WTC11 (cell line): ENCODE results near the gene LLGL2. TPM values are rescaled to one million over a fixed set of nuclear protein-coding genes. Genes with fewer than 3 reads are reported as not detected.

ENCODE experiments used
- ATAC-seq: fragments of 200-7000 bp; cut with Tn5 transposase; 2 replicates; pipeline ENCODE4 v1.10.0; 2021; ENCODE audit warnings: mild to moderate bottlenecking, moderate library complexity
- CTCF ChIA-PET: fragments of 300-600 bp; sonication (Branson Sonifier 250); formaldehyde crosslinking; loops from one replicate; lab custom pipeline; 2021; ENCODE audit warnings: antibody characterized with exemption; lab: Charles Lee
- POLR2A ChIA-PET: fragments of 350-600 bp; sonication (Branson Sonifier 250); formaldehyde crosslinking; loops from one replicate; lab custom pipeline; 2021; ENCODE audit warnings: antibody characterized with exemption; lab: Charles Lee
- DNase-seq: peaks from one replicate; pipeline ENCODE4 v3.0.0; 2021; ENCODE audit warnings: low spot score
- H3K27ac Mint-ChIP-seq: 2 replicates; pipeline ENCODE4 v1.8.0; 2021; ENCODE audit warnings: mixed read lengths
- H3K27me3 Mint-ChIP-seq: 2 replicates; pipeline ENCODE4 v1.8.0; 2021; ENCODE audit warnings: low read depth, mild to moderate bottlenecking, moderate library complexity, mixed read lengths
- H3K36me3 Mint-ChIP-seq: 2 replicates; pipeline ENCODE4 v1.8.0; 2021; ENCODE audit warnings: mixed read lengths
- H3K4me1 Mint-ChIP-seq: 2 replicates; pipeline ENCODE4 v1.8.0; 2022; ENCODE audit warnings: mixed read lengths
- H3K4me3 Mint-ChIP-seq: 2 replicates; pipeline ENCODE4 v1.8.0; 2021; ENCODE audit warnings: mild to moderate bottlenecking, moderate library complexity, mixed read lengths
- H3K9me3 Mint-ChIP-seq: 2 replicates; pipeline ENCODE4 v1.8.0; 2021; ENCODE audit warnings: mixed read lengths
- FOXJ3 ChIP-seq: sonication (generic); formaldehyde crosslinking; IDR thresholded peaks from 2 replicates; pipeline ENCODE4 v1.9.0; 2021; ENCODE audit warnings: missing genetic modification reagents, mild to moderate bottlenecking, borderline replicate concordance
- GTF2I ChIP-seq: fragments of 250-450 bp; sonication (Bioruptor Pico); conservative IDR thresholded peaks from 2 replicates; pipeline ENCODE4 v1.4.0; 2021; ENCODE audit warnings: mild to moderate bottlenecking
- HMGXB4 ChIP-seq: sonication (generic); formaldehyde crosslinking; IDR thresholded peaks from 2 replicates; pipeline ENCODE4 v1.8.1; 2023; ENCODE audit warnings: mild to moderate bottlenecking, moderate library complexity, missing genetic modification reagents
- NFATC4 ChIP-seq: fragments of 250-450 bp; sonication (Bioruptor Pico); IDR thresholded peaks from 2 replicates; pipeline ENCODE4 v1.9.0; 2021; ENCODE audit warnings: mild to moderate bottlenecking
- NFE2L1 ChIP-seq: sonication (generic); formaldehyde crosslinking; IDR thresholded peaks from 2 replicates; pipeline ENCODE4 v1.8.1; 2023; ENCODE audit warnings: missing genetic modification reagents
- SOX15 ChIP-seq: fragments of 250-450 bp; sonication (Bioruptor Pico); IDR thresholded peaks from 2 replicates; pipeline ENCODE4 v1.9.0; 2021; ENCODE audit warnings: mild to moderate bottlenecking
- ZNF138 ChIP-seq: sonication (generic); formaldehyde crosslinking; conservative IDR thresholded peaks from 2 replicates; pipeline ENCODE4 v1.8.1; 2022; ENCODE audit warnings: mild to moderate bottlenecking, moderate library complexity, missing genetic modification reagents
- ZNF263 ChIP-seq: sonication (generic); formaldehyde crosslinking; IDR thresholded peaks from 2 replicates; pipeline ENCODE4 v1.8.1; 2022; ENCODE audit warnings: low read depth, mild to moderate bottlenecking, moderate library complexity, missing genetic modification reagents
- ZNF423 ChIP-seq: fragments of 250-450 bp; sonication (Bioruptor Pico); IDR thresholded peaks from 2 replicates; pipeline ENCODE4 v2.1.2; 2022; ENCODE audit warnings: mild to moderate bottlenecking, moderate library complexity
- ZNF671 ChIP-seq: fragments of 250-450 bp; sonication (Bioruptor Pico); IDR thresholded peaks from 2 replicates; pipeline ENCODE4 v1.8.0; 2021; ENCODE audit warnings: mild to moderate bottlenecking
- total RNA-seq: library from RNA; stranded (reverse); gene quantifications from 3 replicates; pipeline ENCODE4 v1.2.3, GENCODE V29; 2021
- TF ChIP-seq, protein P1 (sequence below): fragments of 250-450 bp; sonication (Bioruptor Pico); conservative IDR thresholded peaks from 2 replicates; pipeline ENCODE4 v1.9.0; 2021; ENCODE audit warnings: mild to moderate bottlenecking
- TF ChIP-seq, protein P2 (sequence below): sonication (generic); formaldehyde crosslinking; IDR thresholded peaks from 2 replicates; pipeline ENCODE4 v1.8.0; 2023; ENCODE audit warnings: mild to moderate bottlenecking, missing genetic modification reagents
- TF ChIP-seq, protein P3 (sequence below): fragments of 250-450 bp; sonication (Bioruptor Pico); IDR thresholded peaks from 2 replicates; pipeline ENCODE4 v1.9.0; 2021; ENCODE audit warnings: mild to moderate bottlenecking, borderline replicate concordance
- TF ChIP-seq, protein P4 (sequence below): sonication (generic); formaldehyde crosslinking; IDR thresholded peaks from 2 replicates; pipeline ENCODE4 v1.8.1; 2023; ENCODE audit warnings: mild to moderate bottlenecking, missing genetic modification reagents

LLGL2 gene
- total RNA-seq, 1 experiment from 2014 or later = 103 TPM

DNA sequence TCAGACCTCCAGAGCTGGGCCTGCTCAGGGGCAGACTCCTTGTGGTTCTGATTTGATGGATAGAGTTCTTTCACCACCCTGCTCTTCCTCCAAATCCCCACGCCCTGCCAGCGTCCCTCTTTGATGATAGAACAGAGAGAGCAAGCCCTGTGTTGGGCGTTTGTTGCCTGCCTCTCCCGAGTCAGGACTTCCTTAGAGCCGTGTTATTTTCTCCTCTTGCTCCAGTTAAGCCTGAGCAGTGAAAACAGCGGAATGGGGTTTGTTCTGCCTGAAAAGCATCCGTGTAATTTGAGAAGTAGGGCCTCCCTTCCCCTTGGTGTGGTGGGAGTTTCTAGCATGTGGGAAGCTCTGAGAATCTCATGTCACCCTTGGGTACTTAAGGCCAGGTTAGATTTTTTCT lies 47.0 kb upstream of the LLGL2 start:
- POLR2A ChIA-PET = interaction anchor here (0.7 kb wide), 1 partner anchor 30 kb away, joined by 6 read pairs; no protein-coding TSS in a partner anchor
- CTCF ChIA-PET = interaction anchor here (0.6 to 1.8 kb wide), 8 partner anchors 25 to 1371 kb away, joined by 3 to 6 read pairs (median 4); partner anchors contain the start of gene MIF4GD
- Mint-ChIP-seq H3K9me3 (no peaks in the 10 kb centered on the region), H3K4me3 (no peak overlapping the region), H3K36me3 (no peaks in the 10 kb centered on the region), H3K27me3 (no peaks in the 10 kb centered on the region), H3K4me1 (peaks cover 7% of the 10 kb centered on the region), H3K27ac (peak overlapping the region; percentile 84)
- TF ChIP-seq NFATC4 (CRISPR knock-in tag) (no peak), GTF2I (CRISPR knock-in tag) (no peak), ZNF138 (no peak), SOX15 (CRISPR knock-in tag) (no peak)
- TF ChIP-seq, protein P1, sequence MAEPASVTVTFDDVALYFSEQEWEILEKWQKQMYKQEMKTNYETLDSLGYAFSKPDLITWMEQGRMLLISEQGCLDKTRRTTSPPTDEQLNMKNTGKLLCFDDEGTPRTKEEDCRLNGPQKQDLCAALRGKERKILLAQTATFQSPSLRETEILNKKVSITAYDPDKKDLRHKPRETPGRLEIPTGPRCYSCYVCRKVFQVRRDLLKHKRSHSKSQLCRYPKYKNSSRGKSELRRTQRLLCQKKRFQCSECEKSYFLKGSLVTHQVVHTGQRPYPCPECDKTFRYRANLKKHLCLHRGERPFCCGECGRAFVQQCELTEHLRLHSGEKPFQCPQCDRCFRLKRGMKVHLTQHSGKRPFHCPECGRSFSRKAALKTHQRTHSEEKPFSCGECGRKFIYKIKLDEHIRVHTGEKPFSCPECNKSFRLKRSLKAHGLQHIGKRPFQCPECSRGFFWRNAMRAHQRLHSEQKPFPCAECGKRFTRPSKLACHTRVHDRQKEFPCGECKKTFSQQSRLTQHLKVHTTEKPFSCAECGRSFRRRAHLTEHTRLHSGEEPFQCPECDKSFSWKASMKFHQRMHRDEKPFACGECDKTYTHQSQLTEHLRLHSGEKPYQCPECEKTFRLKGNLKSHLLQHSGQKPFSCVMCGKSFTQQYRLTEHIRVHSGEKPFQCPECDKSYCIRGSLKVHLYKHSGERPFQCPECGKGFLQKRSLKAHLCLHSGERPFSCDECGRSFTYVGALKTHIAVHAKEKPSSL (CRISPR knock-in tag) = no peak
- no peak for DNase-seq
- ATAC-seq = peak; percentile 37

- CTCF ChIA-PET = interaction anchor here (0.7 to 3.1 kb wide), 7 partner anchors 9 to 209 kb away, joined by 3 to 9 read pairs (median 3); partner anchors contain the start of genes LLGL2, MIF4GD and TSEN54
- no peaks in the 10 kb centered on the region for H3K9me3 Mint-ChIP-seq
- DNase-seq (no peak), ATAC-seq (no peak)
- POLR2A ChIA-PET = no interaction called here
- no peak overlapping the region for H3K4me3 Mint-ChIP-seq
- H3K4me1 Mint-ChIP-seq = peaks cover 7% of the 10 kb centered on the region
- H3K36me3 Mint-ChIP-seq = no peaks in the 10 kb centered on the region
- TF ChIP-seq, protein P2, sequence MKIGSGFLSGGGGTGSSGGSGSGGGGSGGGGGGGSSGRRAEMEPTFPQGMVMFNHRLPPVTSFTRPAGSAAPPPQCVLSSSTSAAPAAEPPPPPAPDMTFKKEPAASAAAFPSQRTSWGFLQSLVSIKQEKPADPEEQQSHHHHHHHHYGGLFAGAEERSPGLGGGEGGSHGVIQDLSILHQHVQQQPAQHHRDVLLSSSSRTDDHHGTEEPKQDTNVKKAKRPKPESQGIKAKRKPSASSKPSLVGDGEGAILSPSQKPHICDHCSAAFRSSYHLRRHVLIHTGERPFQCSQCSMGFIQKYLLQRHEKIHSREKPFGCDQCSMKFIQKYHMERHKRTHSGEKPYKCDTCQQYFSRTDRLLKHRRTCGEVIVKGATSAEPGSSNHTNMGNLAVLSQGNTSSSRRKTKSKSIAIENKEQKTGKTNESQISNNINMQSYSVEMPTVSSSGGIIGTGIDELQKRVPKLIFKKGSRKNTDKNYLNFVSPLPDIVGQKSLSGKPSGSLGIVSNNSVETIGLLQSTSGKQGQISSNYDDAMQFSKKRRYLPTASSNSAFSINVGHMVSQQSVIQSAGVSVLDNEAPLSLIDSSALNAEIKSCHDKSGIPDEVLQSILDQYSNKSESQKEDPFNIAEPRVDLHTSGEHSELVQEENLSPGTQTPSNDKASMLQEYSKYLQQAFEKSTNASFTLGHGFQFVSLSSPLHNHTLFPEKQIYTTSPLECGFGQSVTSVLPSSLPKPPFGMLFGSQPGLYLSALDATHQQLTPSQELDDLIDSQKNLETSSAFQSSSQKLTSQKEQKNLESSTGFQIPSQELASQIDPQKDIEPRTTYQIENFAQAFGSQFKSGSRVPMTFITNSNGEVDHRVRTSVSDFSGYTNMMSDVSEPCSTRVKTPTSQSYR (CRISPR knock-in tag) = no peak
- TF ChIP-seq ZNF263 (CRISPR knock-in tag) (no peak), HMGXB4 (no peak), NFE2L1 (no peak), ZNF423 (CRISPR knock-in tag) (no peak), ZNF671 (CRISPR knock-in tag) (no peak), FOXJ3 (CRISPR knock-in tag) (no peak)
- TF ChIP-seq, protein P3, sequence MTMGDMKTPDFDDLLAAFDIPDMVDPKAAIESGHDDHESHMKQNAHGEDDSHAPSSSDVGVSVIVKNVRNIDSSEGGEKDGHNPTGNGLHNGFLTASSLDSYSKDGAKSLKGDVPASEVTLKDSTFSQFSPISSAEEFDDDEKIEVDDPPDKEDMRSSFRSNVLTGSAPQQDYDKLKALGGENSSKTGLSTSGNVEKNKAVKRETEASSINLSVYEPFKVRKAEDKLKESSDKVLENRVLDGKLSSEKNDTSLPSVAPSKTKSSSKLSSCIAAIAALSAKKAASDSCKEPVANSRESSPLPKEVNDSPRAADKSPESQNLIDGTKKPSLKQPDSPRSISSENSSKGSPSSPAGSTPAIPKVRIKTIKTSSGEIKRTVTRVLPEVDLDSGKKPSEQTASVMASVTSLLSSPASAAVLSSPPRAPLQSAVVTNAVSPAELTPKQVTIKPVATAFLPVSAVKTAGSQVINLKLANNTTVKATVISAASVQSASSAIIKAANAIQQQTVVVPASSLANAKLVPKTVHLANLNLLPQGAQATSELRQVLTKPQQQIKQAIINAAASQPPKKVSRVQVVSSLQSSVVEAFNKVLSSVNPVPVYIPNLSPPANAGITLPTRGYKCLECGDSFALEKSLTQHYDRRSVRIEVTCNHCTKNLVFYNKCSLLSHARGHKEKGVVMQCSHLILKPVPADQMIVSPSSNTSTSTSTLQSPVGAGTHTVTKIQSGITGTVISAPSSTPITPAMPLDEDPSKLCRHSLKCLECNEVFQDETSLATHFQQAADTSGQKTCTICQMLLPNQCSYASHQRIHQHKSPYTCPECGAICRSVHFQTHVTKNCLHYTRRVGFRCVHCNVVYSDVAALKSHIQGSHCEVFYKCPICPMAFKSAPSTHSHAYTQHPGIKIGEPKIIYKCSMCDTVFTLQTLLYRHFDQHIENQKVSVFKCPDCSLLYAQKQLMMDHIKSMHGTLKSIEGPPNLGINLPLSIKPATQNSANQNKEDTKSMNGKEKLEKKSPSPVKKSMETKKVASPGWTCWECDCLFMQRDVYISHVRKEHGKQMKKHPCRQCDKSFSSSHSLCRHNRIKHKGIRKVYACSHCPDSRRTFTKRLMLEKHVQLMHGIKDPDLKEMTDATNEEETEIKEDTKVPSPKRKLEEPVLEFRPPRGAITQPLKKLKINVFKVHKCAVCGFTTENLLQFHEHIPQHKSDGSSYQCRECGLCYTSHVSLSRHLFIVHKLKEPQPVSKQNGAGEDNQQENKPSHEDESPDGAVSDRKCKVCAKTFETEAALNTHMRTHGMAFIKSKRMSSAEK (CRISPR knock-in tag) = no peak
- TF ChIP-seq, protein P4, sequence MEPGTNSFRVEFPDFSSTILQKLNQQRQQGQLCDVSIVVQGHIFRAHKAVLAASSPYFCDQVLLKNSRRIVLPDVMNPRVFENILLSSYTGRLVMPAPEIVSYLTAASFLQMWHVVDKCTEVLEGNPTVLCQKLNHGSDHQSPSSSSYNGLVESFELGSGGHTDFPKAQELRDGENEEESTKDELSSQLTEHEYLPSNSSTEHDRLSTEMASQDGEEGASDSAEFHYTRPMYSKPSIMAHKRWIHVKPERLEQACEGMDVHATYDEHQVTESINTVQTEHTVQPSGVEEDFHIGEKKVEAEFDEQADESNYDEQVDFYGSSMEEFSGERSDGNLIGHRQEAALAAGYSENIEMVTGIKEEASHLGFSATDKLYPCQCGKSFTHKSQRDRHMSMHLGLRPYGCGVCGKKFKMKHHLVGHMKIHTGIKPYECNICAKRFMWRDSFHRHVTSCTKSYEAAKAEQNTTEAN (CRISPR knock-in tag) = no peak
- TF ChIP-seq, protein P1 (CRISPR knock-in tag) = no peak
- TF ChIP-seq, all 79 proteins: peak for 0
- no peak overlapping the region for H3K27ac Mint-ChIP-seq
- no peaks in the 10 kb centered on the region for H3K27me3 Mint-ChIP-seq
Observed at GRCh38 chr17:75480281-75480680, 45.2 kb upstream of the LLGL2 start.
